Measurements from ENCODE around the gene TRAF4. TPM values are rescaled to one million over a fixed set of nuclear protein-coding genes. Genes with fewer than 3 reads are reported as not detected.
"Not testable (repeated sequence)": the region's sequence is repeated elsewhere in the genome, so short reads cannot be mapped to it uniquely, and the experiment has no call there.

Gene TRAF4
- total RNA-seq, 1 donor from 2014 or later, result 73.3 TPM

DNA sequence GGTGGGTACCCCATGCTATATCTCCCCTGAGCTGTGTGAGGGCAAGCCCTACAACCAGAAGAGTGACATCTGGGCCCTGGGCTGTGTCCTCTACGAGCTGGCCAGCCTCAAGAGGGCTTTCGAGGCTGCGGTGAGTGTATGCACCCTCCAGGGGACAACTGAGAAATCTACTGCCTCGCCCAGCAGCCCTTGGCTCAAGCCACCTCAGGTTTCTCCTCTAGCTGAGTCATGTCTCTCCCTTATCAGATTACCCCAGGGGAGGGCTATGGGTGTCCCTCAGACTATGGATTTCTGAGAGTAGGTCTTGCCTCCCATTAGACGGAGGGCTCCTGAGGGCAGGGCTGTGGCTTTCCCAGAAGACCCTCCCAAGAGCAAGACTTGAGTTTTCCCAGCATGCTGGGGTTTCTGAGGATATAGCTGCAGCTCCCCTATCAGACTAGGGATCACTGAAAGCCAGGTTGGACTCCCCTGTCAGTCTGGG, 8.5 kb upstream of the TRAF4 start:
- no peaks in the 10 kb centered on the region for H3K27me3 Mint-ChIP-seq (ENCODE audit: low read depth)

DNA sequence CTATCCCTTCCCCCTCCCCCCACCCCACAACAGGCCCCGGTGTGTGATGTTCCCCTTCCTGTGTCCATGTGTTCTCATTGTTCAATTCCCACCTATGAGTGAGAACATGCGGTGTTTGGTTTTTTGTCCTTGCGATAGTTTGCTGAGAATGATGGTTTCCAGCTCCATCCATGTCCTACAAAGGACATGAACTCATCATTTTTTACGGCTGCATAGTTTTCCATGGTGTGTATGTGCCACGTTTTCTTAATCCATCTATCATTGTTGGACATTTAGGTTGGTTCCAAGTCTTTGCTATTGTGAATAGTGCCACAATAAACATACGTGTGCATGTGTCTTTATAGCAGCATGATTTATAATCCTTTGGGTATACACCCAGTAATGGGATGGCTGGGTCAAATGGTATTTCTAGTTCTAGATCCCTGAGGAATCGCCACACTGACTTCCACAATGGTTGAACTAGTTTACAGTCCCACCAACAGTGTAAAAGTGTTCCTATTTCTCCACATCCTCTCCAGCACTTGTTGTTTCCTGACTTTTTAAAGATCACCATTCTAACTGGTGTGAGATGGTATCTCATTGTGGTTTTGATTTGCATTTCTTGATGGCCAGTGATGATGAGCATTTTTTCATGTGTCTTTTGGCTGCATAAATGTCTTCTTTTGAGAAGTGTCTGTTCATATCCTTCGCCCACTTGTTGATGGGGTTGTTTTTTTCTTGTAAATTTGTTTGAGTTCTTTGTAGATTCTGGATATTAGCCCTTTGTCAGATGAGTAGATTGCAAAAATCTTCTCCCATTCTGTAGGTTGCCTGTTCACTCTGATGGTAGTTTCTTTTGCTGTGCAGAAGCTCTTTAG, 7.7 kb upstream of the TRAF4 start:
- not testable (repeated sequence) for H3K9me3 Mint-ChIP-seq (ENCODE audit: low read depth); DNase-seq (ENCODE audit: low spot score); H3K27me3 Mint-ChIP-seq (ENCODE audit: low read depth); H3K4me3 Mint-ChIP-seq (ENCODE audit: unreplicated experiment); H3K27ac Mint-ChIP-seq (ENCODE audit: unreplicated experiment); H3K4me1 Mint-ChIP-seq (ENCODE audit: low read depth); H3K36me3 Mint-ChIP-seq (ENCODE audit: low read depth)

More for the DNA sequence above, 8.5 kb upstream of the TRAF4 start:
- no peaks in the 10 kb centered on the region for H3K4me1 Mint-ChIP-seq (ENCODE audit: low read depth)
- H3K36me3 Mint-ChIP-seq (ENCODE audit: low read depth), result no peaks in the 10 kb centered on the region
- DNase-seq (ENCODE audit: low spot score), result no peak
- H3K4me3 Mint-ChIP-seq (ENCODE audit: unreplicated experiment), result no peak overlapping the region
- no peaks in the 10 kb centered on the region for H3K9me3 Mint-ChIP-seq (ENCODE audit: low read depth)
- TF ChIP-seq, protein P1, sequence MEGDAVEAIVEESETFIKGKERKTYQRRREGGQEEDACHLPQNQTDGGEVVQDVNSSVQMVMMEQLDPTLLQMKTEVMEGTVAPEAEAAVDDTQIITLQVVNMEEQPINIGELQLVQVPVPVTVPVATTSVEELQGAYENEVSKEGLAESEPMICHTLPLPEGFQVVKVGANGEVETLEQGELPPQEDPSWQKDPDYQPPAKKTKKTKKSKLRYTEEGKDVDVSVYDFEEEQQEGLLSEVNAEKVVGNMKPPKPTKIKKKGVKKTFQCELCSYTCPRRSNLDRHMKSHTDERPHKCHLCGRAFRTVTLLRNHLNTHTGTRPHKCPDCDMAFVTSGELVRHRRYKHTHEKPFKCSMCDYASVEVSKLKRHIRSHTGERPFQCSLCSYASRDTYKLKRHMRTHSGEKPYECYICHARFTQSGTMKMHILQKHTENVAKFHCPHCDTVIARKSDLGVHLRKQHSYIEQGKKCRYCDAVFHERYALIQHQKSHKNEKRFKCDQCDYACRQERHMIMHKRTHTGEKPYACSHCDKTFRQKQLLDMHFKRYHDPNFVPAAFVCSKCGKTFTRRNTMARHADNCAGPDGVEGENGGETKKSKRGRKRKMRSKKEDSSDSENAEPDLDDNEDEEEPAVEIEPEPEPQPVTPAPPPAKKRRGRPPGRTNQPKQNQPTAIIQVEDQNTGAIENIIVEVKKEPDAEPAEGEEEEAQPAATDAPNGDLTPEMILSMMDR (IDR thresholded peaks at IDR 0.05), result no peak
- no peak overlapping the region for H3K27ac Mint-ChIP-seq (ENCODE audit: unreplicated experiment)

DNA sequence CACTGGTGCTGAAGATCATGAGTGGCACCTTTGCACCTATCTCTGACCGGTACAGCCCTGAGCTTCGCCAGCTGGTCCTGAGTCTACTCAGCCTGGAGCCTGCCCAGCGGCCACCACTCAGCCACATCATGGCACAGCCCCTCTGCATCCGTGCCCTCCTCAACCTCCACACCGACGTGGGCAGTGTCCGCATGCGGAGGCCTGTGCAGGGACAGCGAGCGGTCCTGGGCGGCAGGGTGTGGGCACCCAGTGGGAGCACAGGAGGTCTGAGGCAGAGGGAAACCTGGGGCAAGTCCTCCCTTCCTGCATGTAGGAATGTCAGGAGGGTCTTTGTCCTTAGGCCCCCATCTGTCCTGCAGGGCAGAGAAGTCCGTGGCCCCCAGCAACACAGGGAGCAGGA, 6.5 kb upstream of the TRAF4 start:
- Mint-ChIP-seq H3K27me3 (ENCODE audit: low read depth) (no peaks in the 10 kb centered on the region), H3K9me3 (ENCODE audit: low read depth) (no peaks in the 10 kb centered on the region), H3K4me1 (ENCODE audit: low read depth) (no peaks in the 10 kb centered on the region), H3K27ac (ENCODE audit: unreplicated experiment) (no peak overlapping the region), H3K36me3 (ENCODE audit: low read depth) (no peaks in the 10 kb centered on the region), H3K4me3 (ENCODE audit: unreplicated experiment) (no peak overlapping the region)
- TF ChIP-seq, protein P1 (IDR thresholded peaks at IDR 0.05), result no peak
- DNase-seq (ENCODE audit: low spot score), result peak; percentile 81

DNA sequence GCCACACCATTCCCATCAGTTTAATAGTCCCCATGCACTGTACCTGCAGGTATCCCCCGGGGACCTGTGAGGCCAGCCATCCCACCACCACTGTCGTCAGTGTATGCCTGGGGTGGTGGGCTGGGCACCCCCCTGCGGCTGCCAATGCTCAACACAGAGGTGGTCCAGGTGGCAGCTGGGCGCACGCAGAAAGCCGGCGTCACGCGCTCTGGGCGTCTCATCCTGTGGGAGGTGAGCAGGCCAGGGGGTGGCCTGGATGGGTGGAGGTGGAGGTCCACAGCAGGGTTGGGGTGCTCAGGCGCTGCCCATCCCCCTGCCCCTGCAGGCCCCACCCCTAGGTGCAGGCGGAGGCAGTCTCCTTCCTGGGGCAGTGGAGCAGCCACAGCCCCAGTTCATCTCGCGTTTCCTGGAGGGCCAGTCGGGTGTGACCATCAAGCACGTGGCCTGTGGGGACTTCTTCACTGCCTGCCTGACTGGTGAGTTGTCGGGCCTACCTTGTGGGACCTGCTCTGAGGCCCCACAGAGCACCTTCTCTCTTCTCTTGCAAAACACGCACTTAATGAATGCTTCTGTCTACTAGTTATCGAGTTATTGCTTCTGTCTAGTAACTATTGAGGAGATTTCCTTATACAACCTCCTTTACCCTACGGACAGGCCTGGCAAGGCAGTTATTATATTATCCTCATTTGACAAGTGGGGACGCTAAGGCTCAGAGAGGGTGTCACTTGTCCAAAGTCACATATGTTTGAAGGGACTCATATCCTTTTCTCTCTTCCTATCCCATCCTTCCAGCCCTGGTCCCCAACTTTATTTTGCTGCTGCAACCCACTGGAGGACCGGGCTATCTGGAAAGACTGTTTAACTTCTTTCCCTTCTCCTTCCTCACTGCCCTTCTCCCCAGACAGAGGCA, 5.8 kb upstream of the TRAF4 start:
- H3K4me1 Mint-ChIP-seq (ENCODE audit: low read depth), result peaks cover 4% of the 10 kb centered on the region
- H3K9me3 Mint-ChIP-seq (ENCODE audit: low read depth), result no peaks in the 10 kb centered on the region
- no peak overlapping the region for H3K27ac Mint-ChIP-seq (ENCODE audit: unreplicated experiment)
- no peak overlapping the region for H3K4me3 Mint-ChIP-seq (ENCODE audit: unreplicated experiment)
- DNase-seq (ENCODE audit: low spot score), result peak; percentile 88
- TF ChIP-seq, protein P1 (IDR thresholded peaks at IDR 0.05), result no peak
- no peaks in the 10 kb centered on the region for H3K27me3 Mint-ChIP-seq (ENCODE audit: low read depth)
- H3K36me3 Mint-ChIP-seq (ENCODE audit: low read depth), result no peaks in the 10 kb centered on the region

DNA sequence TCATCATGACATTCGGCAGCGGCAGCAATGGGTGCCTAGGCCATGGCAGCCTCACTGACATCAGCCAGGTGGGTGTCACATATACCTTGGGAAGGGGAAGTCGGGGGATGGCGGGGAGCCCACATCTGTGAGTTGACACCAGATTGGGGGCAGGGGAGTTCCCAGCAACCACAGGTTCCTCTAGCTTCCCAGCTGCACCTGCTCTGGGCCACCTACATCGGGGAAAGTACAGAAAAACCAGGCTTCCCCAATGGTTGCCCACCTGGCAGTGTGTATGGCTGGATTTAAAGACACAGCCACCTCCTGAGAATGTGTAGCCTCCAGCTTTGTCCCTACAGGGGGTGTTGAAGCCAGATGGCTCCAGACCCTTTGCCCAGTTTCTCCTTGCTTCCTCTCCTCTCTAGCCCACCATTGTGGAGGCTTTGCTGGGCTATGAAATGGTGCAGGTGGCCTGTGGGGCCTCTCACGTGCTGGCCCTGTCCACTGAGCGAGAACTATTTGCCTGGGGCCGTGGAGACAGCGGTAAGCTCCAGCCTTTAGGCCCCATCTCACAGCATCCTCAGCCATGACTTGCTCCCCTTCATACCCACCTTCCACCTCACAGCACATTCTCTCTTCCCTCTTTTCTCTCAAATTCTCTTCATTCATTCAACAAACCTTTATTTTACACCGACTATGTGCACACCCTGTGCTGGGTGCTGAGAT, 5.0 kb upstream of the TRAF4 start:
- peaks cover 6% of the 10 kb centered on the region for H3K4me1 Mint-ChIP-seq (ENCODE audit: low read depth)
- TF ChIP-seq, protein P1 (IDR thresholded peaks at IDR 0.05), result no peak
- no peaks in the 10 kb centered on the region for H3K9me3 Mint-ChIP-seq (ENCODE audit: low read depth)
- H3K36me3 Mint-ChIP-seq (ENCODE audit: low read depth), result no peaks in the 10 kb centered on the region
- H3K27ac Mint-ChIP-seq (ENCODE audit: unreplicated experiment), result no peak overlapping the region
- peak; percentile 77 for DNase-seq (ENCODE audit: low spot score)
- H3K27me3 Mint-ChIP-seq (ENCODE audit: low read depth), result no peaks in the 10 kb centered on the region
- no peak overlapping the region for H3K4me3 Mint-ChIP-seq (ENCODE audit: unreplicated experiment)
